Bone marrow (tissue), 2 donors: ENCODE data around the gene PADI2.

Experiments
- DNase-seq, 2 donors: peaks; one replicate each; lab custom pipeline; 2025; lab: John Stamatoyannopoulos, UW

PADI2 gene

DNA sequence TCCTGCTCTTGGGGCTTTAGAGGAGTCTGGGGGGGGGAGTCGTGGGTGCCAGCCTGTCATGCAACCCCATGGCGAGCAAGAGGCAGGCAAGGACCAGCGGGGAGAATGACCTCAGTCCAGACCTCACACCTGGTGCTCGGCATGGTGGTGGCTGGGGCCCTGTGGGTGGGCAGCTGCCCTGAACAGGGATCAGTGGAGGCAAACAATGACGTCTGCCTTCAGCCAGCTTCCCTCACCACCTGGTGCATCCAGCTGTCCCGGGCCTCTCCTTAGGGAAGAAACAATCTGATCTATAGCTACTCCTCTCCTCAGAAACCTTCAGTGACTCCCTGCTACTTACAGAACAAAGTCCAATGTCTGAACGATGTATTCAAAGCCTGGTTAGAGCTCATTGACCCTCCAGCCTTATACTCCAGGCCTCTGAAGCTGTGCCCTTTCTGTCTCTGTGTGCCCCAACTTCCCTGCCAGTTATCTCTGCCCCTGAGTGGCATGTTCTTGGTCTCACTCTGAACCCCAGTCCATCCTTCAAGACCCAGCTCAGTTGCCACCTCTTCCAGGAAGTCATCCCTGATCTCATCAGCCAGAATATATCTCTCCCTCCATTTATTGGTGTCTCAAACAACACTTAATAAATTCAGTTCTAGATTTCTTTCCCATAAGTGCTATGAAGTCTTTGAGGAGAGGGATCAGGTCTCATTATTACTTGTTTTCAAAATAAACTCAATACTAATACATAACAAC is 6.6 kb downstream of the PADI2 start:
- DNase-seq: no peak

DNA sequence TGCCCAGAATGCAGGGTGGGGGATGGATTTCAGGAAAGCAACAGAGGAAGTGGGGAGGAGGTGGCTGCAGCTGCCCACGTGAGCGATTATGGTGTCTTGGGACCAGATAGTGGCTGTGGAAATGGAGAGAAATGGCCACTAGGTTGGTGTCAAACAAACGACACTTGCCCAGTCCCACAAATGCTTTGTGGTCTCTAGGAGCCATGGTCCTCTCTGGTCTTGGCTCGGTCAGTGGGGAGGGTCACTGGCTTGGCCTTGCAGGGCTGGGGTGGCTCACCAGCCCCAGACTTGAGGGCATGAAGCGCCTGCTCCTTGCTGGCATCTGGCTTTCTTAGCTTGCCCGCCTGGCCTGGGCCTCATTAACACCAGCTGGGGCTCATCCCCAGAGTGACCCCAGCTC is 7.2 kb downstream of the PADI2 start:
- no peak for DNase-seq

DNA sequence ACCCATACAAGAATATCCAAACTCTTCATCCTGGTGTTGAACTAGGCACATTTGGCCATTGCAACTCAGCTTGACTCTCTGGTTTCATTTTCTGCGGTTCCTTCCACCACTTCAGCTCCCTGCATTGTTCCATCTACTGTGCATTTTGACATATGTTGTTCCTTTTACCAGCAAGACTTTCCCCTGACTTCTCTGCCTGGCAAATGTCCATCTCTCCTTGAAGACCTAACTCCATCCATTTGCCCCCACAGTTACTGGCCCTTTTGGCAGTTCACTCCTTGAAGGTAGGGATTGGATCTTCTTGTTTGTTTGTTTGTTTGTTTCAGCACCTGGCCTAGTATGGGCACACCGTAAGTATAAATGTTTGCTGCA is 8.7 kb downstream of the PADI2 start:
- DNase-seq: no peak

- no peak for DNase-seq
Measured at GRCh38 chr1:17109892-17110554, 9.2 kb downstream of the PADI2 start.

GRCh38 chr1:17108786-17109185 is 10.5 kb downstream of the PADI2 start:
- DNase-seq: no peak

DNA sequence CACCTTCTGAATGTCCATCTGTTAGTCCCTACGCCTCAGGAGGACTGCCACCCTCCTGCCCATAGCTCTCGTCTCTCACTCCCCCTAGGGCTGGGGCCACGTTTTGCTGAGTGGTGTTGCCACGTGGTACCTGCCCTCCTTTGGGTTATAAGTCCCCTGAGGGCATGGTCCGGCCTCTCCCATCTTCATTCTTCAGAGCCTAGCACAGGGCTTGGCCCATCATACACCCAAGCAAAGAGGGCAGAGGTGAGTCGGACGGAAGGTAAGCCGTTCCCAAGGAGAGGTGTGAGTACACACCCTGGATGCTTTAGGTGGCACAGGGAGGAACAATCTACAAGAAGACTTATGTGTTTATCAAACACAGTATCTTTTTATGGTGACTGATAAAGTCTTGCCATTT is 10.9 kb downstream of the PADI2 start:
- DNase-seq: no peak

- no peak for DNase-seq
Measured at GRCh38 chr1:17104782-17105181, 14.5 kb downstream of the PADI2 start.

DNA sequence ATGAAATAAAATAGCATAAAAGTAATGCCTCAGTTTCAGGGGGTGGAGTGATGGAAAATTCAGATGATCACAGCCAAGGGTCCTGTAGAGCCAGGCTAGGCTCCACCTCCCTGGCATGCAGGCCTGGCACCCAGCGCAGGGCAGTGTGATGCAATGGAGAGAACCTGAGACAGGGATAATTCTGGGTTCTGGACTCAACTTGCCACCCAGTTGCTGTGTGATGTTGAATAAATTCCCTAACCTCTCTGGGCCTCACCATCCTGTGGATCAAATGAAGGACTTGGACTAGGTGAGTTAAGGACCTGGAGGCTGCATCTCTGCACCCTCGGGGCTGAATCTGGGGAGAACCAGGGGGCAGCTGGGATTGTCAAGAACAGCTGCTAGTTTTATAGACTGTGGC is 17.0 kb downstream of the PADI2 start:
- DNase-seq: no peak

DNA sequence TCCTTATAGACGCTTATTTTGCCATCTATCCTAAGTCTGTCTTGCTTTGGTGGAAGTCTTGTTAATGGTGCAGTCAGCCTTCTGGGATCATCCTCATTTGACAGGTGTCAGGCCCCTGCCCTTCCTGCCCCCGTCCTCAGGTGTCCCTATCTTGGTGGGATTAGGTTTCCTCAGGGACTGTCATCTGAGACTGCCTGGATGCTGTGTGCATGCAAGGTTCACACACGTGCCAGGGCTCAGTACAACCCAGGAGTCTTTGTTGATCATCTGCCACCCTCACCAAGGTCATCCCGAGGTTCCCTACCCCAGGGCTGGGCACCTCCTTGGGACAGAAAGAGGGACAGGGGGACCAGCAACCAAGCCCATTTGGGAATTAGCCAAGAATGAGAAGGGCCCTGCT is 18.0 kb downstream of the PADI2 start:
- no peak for DNase-seq

GRCh38 chr1:17099616-17100340 is 19.5 kb downstream of the PADI2 start:
- no peak for DNase-seq

DNA sequence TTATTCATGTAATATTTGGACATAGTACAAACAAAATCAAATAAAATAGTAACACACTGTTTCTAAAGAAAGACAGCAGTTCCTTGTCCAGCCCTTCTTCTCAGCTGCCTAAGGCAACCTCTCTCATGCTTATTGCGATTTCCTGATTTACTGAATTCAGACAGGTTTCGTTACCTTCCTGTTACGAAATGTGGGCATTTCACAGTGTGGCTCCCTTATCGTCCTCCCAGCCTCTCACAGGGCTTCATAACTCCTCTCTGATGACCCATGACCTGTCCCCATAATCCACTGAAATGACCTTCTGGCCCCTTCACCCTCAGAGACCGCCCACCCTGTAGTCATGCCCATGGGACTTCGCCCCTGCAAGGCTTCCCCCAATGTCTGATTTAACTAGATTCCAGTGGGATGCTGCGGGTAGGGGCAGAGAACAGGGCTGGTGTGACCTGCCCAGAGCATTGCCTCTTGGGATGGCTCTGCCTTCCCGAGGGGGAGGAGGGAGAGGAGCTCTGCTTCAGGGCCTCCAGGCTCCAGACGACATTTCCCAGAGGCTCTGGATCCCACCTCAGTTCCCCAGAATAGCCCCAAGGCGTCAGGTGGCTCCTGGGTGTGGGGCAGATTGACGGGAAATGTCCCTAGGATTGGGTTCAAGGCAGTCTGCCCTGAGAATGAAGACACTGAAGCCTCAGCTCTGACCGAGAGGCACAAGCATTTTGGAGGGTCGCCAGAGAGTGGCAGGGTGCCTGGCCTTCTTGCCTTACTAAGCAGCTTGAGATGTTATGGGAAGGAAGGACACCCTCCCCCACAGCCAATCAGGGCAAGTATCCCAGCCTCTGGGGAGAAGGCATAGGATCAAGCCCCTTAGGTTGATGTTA is 20.6 kb downstream of the PADI2 start:
- no peak for DNase-seq

GRCh38 chr1:17097787-17098186 is 21.5 kb downstream of the PADI2 start:
- no peak for DNase-seq

GRCh38 chr1:17097147-17097546 is 22.1 kb downstream of the PADI2 start:
- no peak for DNase-seq

- DNase-seq: no peak
Measured at GRCh38 chr1:17096584-17096983, 22.7 kb downstream of the PADI2 start.

- no peak for DNase-seq
Measured at GRCh38 chr1:17095141-17095540, 24.1 kb downstream of the PADI2 start.

GRCh38 chr1:17094664-17095063 is 24.6 kb downstream of the PADI2 start:
- DNase-seq: no peak

DNA sequence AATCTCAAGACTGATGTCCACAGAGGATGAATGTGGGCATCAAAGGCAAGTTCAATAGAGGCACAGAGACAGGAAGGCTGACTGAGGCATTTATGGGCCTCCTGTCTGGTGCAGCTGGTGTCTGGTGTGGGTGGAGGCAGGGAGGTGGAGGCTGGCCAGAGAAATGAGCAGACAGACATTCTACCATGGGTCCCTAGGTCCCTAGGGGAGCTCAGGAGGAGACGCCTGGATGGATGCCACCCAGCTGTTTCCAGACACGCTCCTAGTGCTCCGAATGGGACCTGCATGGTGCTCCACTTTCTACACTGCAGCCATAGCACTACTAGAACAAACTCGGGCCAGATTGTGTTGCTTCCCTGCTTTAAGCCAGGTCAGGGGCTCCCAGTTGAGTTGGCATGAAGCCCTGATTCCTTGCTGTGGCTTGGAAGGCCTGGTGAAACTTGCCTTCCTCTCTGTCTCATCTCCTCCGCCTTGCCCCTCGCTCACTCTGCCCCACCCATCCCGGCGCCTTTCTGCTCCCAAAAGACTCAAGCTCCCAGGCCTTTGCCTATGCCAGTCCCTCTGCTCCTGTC is 25.3 kb downstream of the PADI2 start:
- DNase-seq: no peak

GRCh38 chr1:17091252-17091651 is 28.0 kb downstream of the PADI2 start:
- DNase-seq: no peak

DNA sequence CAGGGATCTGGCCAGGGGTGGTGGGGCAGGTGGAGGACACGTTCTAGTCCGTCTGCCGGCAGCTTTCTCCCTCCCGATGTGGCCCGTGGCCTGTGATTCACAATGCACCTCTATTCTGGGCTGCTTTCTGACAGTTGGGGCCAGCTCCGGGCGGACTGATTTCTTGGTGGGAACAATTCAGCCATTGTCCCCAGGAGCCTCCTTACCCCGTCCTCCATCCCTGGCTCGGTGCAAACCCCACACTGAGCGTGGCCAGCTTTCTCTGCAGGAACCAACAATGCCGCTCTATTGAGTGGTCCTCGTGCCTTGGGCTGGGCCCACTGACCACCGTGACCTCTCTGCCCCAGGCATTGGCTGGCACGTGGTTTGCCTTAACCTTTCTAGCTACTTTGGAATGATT is 29.7 kb downstream of the PADI2 start:
- no peak for DNase-seq

DNA sequence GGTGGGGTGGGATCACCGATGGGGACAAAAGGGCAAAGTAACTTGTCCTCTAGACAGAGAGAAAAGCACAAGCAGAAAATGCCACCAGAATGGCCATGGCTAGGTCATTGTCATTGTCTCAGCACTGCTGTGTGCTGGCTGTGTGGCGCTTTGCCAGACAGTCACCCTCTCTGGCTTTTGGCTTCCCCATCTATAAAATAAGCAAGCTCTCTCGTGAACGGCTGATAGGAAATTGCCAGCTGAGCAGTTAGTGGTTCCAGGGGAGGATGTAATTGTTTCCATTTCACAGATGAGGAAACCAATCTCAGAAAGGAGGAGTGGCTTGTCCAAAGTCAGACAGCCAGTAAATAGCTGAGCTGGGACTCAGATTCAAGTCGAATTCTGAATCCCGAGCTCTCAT is 32.5 kb downstream of the PADI2 start:
- DNase-seq: no peak

DNA sequence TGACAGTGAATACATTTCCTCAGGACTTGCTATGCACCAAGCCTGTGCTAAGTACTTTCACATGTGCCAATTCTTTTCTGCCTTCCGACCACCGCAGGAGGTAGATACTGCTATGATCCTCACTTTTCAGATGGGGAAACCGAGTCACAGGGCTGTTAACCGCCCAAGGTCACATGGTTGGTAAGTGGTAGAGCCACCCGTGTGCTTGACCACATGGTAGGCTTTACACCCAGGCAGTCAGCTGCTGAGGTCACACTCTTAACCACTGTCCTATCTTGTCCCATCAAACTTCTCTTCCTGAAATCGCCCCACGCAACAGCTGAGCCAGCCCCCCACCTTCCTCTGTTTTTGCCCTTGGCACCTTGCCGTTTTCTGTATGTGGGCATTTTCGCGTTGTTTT is 34.5 kb downstream of the PADI2 start:
- no peak for DNase-seq

DNA sequence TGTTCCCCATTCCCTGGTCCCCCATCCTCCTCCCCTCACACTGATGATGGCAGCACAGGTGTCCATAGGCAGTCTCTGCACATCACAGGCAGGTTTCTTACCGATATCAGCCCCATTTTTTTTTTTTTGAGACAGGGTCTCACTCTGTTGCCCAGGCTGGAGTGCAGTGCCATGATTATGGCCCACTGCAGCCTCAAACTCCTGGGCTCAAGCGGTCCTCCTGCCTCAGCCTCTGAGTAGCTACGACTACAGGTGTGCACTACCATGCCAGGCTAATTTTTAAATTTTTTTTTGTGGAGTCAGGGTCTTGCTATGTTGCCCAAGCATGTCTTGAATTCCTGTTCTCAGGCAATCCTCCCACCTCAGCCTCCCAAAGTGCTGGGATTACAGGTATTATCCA is 36.5 kb downstream of the PADI2 start:
- no peak for DNase-seq
